Mucosa of descending colon (tissue), 3 donors: ENCODE results near the gene KLHDC8B. TPM values are rescaled to one million over a fixed set of nuclear protein-coding genes. Genes with fewer than 3 reads are reported as not detected.

Experiments used
- ATAC-seq: fragments of 200-7000 bp; cut with Tn5 transposase; one replicate; pipeline ENCODE4 v1.9.1; 2020; ENCODE audit warnings: mild to moderate bottlenecking, moderate library complexity
- DNase-seq, 3 donors: peaks; one replicate each; pipeline ENCODE4 v3.0.0-alpha.2; 2020
- H3K36me3 ChIP-seq: fragments of 200-600 bp; one replicate; pipeline ENCODE4 v1.8.0; 2021; ENCODE audit warnings: low read depth, mild to moderate bottlenecking
- H3K4me1 ChIP-seq: fragments of 200-600 bp; one replicate; pipeline ENCODE4 v1.8.0; 2021; ENCODE audit warnings: low read depth, mild to moderate bottlenecking
- H3K4me3 ChIP-seq: fragments of 200-600 bp; one replicate; pipeline ENCODE4 v1.8.0; 2021; ENCODE audit warnings: mild to moderate bottlenecking
- H3K9me3 ChIP-seq: fragments of 200-600 bp; one replicate; pipeline ENCODE4 v1.8.0; 2021; ENCODE audit warnings: mild to moderate bottlenecking
- CTCF ChIP-seq: fragments of 200-600 bp; IDR thresholded peaks from one replicate; pipeline ENCODE4 v1.8.0; 2022; ENCODE audit warnings: antibody characterized with exemption, mild to moderate bottlenecking
- intact Hi-C, 2 donors: fragments of 100-400 bp; cut with DNase I in 1 of 2; cut with micrococcal nuclease in 1 of 2; formaldehyde crosslinking; loops; one replicate each; pipeline versions ENCODE4 v1.11.0 to v1.11.1; 2022; cut with DNase I, micrococcal nuclease
- total RNA-seq, 3 donors: library from RNA; stranded (reverse); fragmentation: NEBNext Ultra II Directional in 2 of 3; extraction: Animal tissue kit (Norgen Biotek cat#: 25700) in 2 of 3; gene quantifications; one replicate each; pipeline versions ENCODE4 v1.2.1 to v1.2.4, GENCODE V29; 2021 to 2023
- donor health status: DM: no; HTN: no; CAD: no; lungs with moderate emphysema.
- donor health status: DM: no; HTN: no; CAD: no.
- donor health status: DM: no; HTN: yes; CAD: no.

KLHDC8B gene
- total RNA-seq, 3 donors from 2014 or later: 6.3 to 68.4 (median 6.3) TPM

DNA sequence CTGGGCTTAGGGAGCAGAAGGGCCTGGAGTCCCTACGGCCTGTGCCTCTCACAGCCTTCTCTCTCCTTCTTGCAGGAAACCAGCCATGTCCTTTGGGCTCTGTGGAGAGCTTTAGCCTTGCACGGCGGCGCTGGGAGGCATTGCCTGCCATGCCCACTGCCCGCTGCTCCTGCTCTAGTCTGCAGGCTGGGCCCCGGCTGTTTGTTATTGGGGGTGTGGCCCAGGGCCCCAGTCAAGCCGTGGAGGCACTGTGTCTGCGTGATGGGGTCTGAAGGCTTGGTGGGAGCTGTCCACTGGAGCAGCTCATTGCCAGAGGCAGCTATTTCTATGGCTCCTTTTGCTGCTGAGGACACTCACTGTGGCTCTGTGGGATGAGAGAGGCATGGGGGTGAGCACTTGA, 4.1 kb downstream of the KLHDC8B start:
- intact Hi-C loops: no loop called here
- H3K9me3 ChIP-seq: no peaks in the 10 kb centered on the region
- TF ChIP-seq CTCF: no peak
- peaks cover 18% of the 10 kb centered on the region for H3K4me1 ChIP-seq
- H3K36me3 ChIP-seq: no peaks in the 10 kb centered on the region
- no peak overlapping the region for H3K4me3 ChIP-seq
- ATAC-seq: no peak
- no peak for DNase-seq

GRCh38 chr3:49177073-49177472, 5.7 kb downstream of the KLHDC8B start:
- intact Hi-C loops: no loop called here
- ATAC-seq: no peak
- no peak overlapping the region for H3K4me3 ChIP-seq
- no peaks in the 10 kb centered on the region for H3K36me3 ChIP-seq
- peaks cover 14% of the 10 kb centered on the region for H3K4me1 ChIP-seq
- H3K9me3 ChIP-seq: no peaks in the 10 kb centered on the region
- no peak for TF ChIP-seq CTCF
- no peak for DNase-seq

DNA sequence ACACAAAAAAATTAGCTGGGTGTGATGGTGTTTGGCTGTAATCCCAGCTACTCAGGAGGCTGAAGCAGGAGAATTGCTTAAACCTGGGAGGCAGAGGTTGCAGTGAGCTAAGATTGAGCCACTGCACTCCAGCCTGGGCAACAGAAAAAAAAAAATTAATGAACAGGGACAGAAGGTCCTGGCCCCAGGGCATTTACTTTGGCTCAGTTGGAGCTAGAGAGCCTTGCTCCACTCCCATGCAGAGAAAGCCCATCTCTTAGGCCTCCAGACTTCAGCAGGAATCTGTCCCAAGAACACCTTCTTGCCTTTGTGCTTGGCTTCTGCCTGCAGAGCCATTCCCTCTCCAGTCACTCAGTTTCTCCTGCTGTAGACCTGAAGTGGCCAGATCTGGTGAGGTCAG, 8.7 kb downstream of the KLHDC8B start:
- no peaks in the 10 kb centered on the region for H3K9me3 ChIP-seq
- TF ChIP-seq CTCF: no peak
- H3K4me3 ChIP-seq: no peak overlapping the region
- H3K36me3 ChIP-seq: no peaks in the 10 kb centered on the region
- no peak for DNase-seq
- H3K4me1 ChIP-seq: no peaks in the 10 kb centered on the region
- intact Hi-C loops: no loop called here
- no peak for ATAC-seq

DNA sequence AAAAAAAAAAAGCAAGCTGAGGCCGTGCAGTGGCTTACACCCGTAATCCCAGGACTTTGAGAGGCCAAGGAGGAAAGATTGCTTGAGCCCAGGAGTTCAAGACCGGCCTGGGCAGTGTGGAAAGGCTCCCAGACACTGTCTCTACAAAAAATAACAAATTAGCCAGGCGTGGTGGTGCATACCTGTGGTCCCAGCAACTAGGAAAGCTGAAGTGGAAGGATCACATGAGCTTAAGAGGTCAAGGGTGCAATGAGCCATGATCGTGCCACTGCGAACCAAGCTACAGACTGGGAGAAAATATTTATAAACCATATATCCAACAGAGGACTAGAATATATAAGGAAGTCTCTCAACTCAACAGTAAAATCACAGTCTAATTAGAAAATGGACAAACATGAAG, 10.0 kb downstream of the KLHDC8B start:
- intact Hi-C loops: no loop called here
- Histone ChIP-seq H3K4me1 (no peaks in the 10 kb centered on the region), H3K36me3 (no peaks in the 10 kb centered on the region), H3K9me3 (no peaks in the 10 kb centered on the region), H3K4me3 (no peak overlapping the region)
- TF ChIP-seq CTCF: no peak
- DNase-seq (no peak), ATAC-seq (no peak)

DNA sequence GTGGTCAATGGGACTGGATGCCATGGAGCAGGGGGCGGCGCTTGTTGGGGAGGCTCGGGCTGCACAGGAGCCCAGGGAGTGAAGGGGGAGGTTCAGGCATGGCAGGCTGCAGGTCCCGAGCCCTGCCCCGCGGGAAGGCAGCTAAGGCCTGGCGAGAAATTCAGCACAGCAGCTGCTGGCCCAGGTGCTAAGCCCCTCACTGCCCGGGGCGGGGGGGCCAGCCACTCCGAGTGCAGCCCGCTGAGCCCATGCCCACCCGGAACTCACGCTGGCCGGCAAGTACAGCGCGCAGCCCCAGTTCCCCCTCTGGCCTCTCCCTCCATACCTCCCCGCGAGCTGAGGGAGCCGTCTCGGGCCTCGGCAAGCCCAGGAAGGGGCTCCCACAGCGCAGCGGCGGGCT, 11.3 kb downstream of the KLHDC8B start:
- intact Hi-C loops: no loop called here
- Histone ChIP-seq H3K36me3 (no peaks in the 10 kb centered on the region), H3K9me3 (no peaks in the 10 kb centered on the region), H3K4me3 (no peak overlapping the region), H3K4me1 (no peaks in the 10 kb centered on the region)
- TF ChIP-seq CTCF: no peak
- no peak for DNase-seq
- no peak for ATAC-seq

DNA sequence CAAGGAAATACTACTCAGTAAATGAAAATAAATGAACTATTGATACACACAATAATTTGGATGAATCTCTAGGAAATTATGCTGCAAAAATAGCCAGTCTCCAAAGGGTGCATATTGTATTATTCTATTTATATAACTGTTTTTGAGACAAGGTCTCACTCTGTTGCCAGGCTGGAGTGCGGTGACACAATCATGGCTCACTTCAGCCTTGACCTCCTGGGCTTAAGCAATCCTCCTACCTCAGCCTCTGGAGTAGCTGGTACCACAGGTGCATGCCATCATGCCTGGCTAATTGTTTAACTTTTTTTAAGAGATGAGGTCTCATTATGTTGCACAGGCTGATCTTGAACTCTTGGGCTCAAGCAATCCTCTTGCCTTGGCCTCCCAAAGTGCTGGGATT, 12.5 kb downstream of the KLHDC8B start:
- no peaks in the 10 kb centered on the region for H3K9me3 ChIP-seq
- H3K4me1 ChIP-seq: no peaks in the 10 kb centered on the region
- no peaks in the 10 kb centered on the region for H3K36me3 ChIP-seq
- DNase-seq (no peak), ATAC-seq (no peak)
- no peak for TF ChIP-seq CTCF
- H3K4me3 ChIP-seq: no peak overlapping the region
- intact Hi-C loops: no loop called here
